Keratinocyte (primary cell): ENCODE results near the gene TNS1. TPM values are rescaled to one million over a fixed set of nuclear protein-coding genes. Genes with fewer than 3 reads are reported as not detected.

ENCODE experiments used
- DNase-seq: peaks from one replicate; pipeline ENCODE4 v3.0.0-alpha.2; 2011; ENCODE audit warnings: low read depth, missing footprints, low spot score
- FAIRE-seq: peaks from 2 replicates; lab custom pipeline; 2011; peaks lifted over from hg19 to GRCh38; lab: Jason Lieb, UNC
- H2AFZ ChIP-seq: 2 replicates; pipeline ENCODE4 v1.6.0; 2012; ENCODE audit warnings: low read length, control low read depth, inconsistent platforms; ENCODE audit not compliant: control insufficient read depth
- H3K27ac ChIP-seq: 2 replicates; pipeline ENCODE4 v1.5.1; 2011; ENCODE audit warnings: low read length; ENCODE audit not compliant: control insufficient read depth, insufficient read depth
- H3K27me3 ChIP-seq: 3 replicates; pipeline ENCODE4 v1.6.0; 2011; ENCODE audit warnings: low read length; ENCODE audit not compliant: control insufficient read depth, insufficient read depth; ENCODE audit errors: extremely low read depth
- H3K36me3 ChIP-seq, 2 experiments: 2 replicates in 1 of 2; 3 replicates in 1 of 2; pipeline ENCODE4 v1.5.1; 2011; ENCODE audit warnings: low read length in 2 of 2, mild to moderate bottlenecking in 1 of 2; ENCODE audit not compliant: control insufficient read depth in 2 of 2, insufficient read depth in 2 of 2; ENCODE audit errors: extremely low read depth in 1 of 2
- H3K4me1 ChIP-seq: 3 replicates; pipeline ENCODE4 v1.5.1; 2011; ENCODE audit warnings: low read length; ENCODE audit not compliant: control insufficient read depth, insufficient read depth; ENCODE audit errors: extremely low read depth
- H3K4me2 ChIP-seq: 3 replicates; pipeline ENCODE4 v1.6.0; 2011; ENCODE audit warnings: low read depth, low read length; ENCODE audit not compliant: control insufficient read depth, insufficient read depth; ENCODE audit errors: extremely low read depth
- H3K4me3 ChIP-seq, 3 experiments: fragments of 200-600 bp in 1 of 3; sonication (generic) in 1 of 3; 2 replicates in 2 of 3; 3 replicates in 1 of 3; pipeline ENCODE4 v1.5.1; 2011 to 2016; ENCODE audit warnings: low read length in 3 of 3, mild to moderate bottlenecking in 3 of 3, control low read depth in 2 of 3, inconsistent platforms in 1 of 3, low read depth in 1 of 3, mixed read lengths in 1 of 3, mixed run types in 1 of 3, moderate library complexity in 1 of 3; ENCODE audit not compliant: control insufficient read depth in 2 of 3, insufficient read depth in 2 of 3; ENCODE audit errors: extremely low read depth in 1 of 3
- H3K79me2 ChIP-seq: 2 replicates; pipeline ENCODE4 v1.6.0; 2012; ENCODE audit warnings: low read length; ENCODE audit not compliant: control insufficient read depth, insufficient read depth
- H3K9ac ChIP-seq: 3 replicates; pipeline ENCODE4 v1.6.0; 2011; ENCODE audit warnings: low read length; ENCODE audit not compliant: control insufficient read depth, insufficient read depth; ENCODE audit errors: extremely low read depth
- H3K9me1 ChIP-seq: 3 replicates; pipeline ENCODE4 v1.6.0; 2011; ENCODE audit warnings: low read length; ENCODE audit not compliant: control insufficient read depth, insufficient read depth; ENCODE audit errors: extremely low read depth
- H3K9me3 ChIP-seq: 2 replicates; pipeline ENCODE4 v1.5.1; 2012; ENCODE audit warnings: low read depth, low read length; ENCODE audit not compliant: control insufficient read depth
- H4K20me1 ChIP-seq: 3 replicates; pipeline ENCODE4 v1.6.0; 2011; ENCODE audit warnings: low read length; ENCODE audit not compliant: control insufficient read depth, insufficient read depth; ENCODE audit errors: extremely low read depth
- CTCF ChIP-seq, 3 experiments: IDR thresholded peaks in 1 of 3; conservative IDR thresholded peaks in 1 of 3; optimal IDR thresholded peaks in 1 of 3; 2 replicates in 2 of 3; 3 replicates in 1 of 3; pipeline versions ENCODE3 to v1.5.1; 2011; ENCODE audit warnings: low read length in 3 of 3, mild to moderate bottlenecking in 3 of 3, moderate library complexity in 2 of 3, control low read depth in 1 of 3, inconsistent platforms in 1 of 3; ENCODE audit not compliant: insufficient read depth in 2 of 3; ENCODE audit errors: extremely low read depth in 1 of 3
- EZH2 ChIP-seq: IDR thresholded peaks from one replicate; pipeline ENCODE4 v1.6.1; 2012; ENCODE audit warnings: inconsistent platforms, mild to moderate bottlenecking, low read length, moderate library complexity
- dilution Hi-C: fragments of 300-500 bp; cut with MboI; formaldehyde crosslinking; loops from one replicate; pipeline ENCODE4 v1.7.0; 2020; ENCODE audit warnings: low sequenced_read_pairs; ENCODE audit not compliant: extremely low pct_ligation_motif_present
- polyA plus RNA-seq, 5 experiments: library from polyadenylated mRNA; depleted of rRNA in 3 of 5; stranded (reverse) in 3 of 5; stranded (forward) in 1 of 5; unstranded in 1 of 5; fragments of >200 nt; gene quantifications; 1 replicate in 1 of 5; 2 replicates in 3 of 5; 3 replicates in 1 of 5; pipeline versions ENCODE4 v1.2.1 to v1.2.3, GENCODE V29; 2011 to 2012; ENCODE audit warnings: missing spikeins in 2 of 5, low read depth in 1 of 5, low replicate concordance in 1 of 5

TNS1 gene
- polyA plus RNA-seq, 1 donor (not counting 4 experiments of a cell fraction or from before 2014, with no cell fraction given), result 2.5 TPM

DNA sequence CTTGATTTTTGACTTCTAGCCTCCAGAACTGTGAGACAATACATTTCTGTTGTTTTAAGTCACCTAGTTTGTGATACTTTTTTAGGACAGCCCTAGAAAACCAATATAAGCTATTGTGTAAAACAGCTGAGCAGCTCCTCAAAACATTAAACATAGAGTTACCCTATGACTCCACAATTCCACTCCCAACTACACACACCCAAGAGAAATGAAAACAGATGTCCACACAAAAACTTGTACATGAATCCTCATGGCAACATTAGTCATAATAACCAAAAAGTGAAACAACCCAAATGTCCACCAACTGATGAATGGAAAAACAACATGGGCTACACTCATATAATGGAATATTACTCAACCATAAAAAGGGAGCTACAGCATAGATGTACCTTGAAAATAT is 32.6 kb downstream of the TNS1 start:
- DNase-seq (no peak), FAIRE-seq (no peak)
- Histone ChIP-seq H3K36me3 (no peaks in the 10 kb centered on the region), H3K4me3 (no peak overlapping the region), H3K9me1 (no peaks in the 10 kb centered on the region), H3K4me2 (no peak overlapping the region), H3K27ac (no peak overlapping the region), H4K20me1 (no peaks in the 10 kb centered on the region), H3K4me1 (no peaks in the 10 kb centered on the region), H3K79me2 (no peaks in the 10 kb centered on the region), H3K9ac (no peak overlapping the region), H3K27me3 (peaks cover 21% of the 10 kb centered on the region), H3K9me3 (no peaks in the 10 kb centered on the region), H2AFZ (no peak overlapping the region)
- dilution Hi-C loops, result no loop called here
- TF ChIP-seq EZH2 (no peak), CTCF (optimal IDR thresholded peaks at IDR 0.05 in 1 of 3, IDR thresholded peaks at IDR 0.05 in 1 of 3, conservative IDR thresholded peaks at IDR 0.05 in 1 of 3; ENCODE audit: extremely low read depth in 1 of 3, insufficient read depth in 2 of 3, low read length in 3 of 3) (no peak)

DNA sequence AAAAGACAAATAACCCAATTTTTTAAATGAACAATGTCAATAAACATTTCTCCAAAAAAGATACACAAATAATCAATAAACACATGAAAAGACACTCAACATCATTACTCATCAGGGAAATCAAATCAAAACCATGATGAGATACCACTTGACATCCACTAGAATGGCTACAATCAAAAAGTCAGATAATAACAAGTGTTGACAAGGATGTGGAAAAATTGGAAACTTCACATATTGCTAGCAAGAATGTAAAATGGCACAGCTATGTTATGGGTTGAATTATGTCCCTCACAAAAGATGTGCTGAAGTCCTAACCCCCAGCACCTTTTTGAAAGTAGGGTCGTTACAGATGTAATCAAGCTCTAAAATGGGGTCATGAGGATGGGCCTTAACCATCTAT is 33.2 kb downstream of the TNS1 start:
- Histone ChIP-seq H3K9me3 (no peaks in the 10 kb centered on the region), H3K27ac (no peak overlapping the region), H3K4me1 (peaks cover 2% of the 10 kb centered on the region), H3K9ac (no peak overlapping the region), H3K79me2 (no peaks in the 10 kb centered on the region), H2AFZ (no peak overlapping the region), H3K4me2 (no peak overlapping the region), H3K36me3 (no peaks in the 10 kb centered on the region), H4K20me1 (no peaks in the 10 kb centered on the region), H3K27me3 (peaks cover 18% of the 10 kb centered on the region), H3K4me3 (no peak overlapping the region), H3K9me1 (no peaks in the 10 kb centered on the region)
- DNase-seq (no peak), FAIRE-seq (no peak)
- TF ChIP-seq EZH2 (no peak), CTCF (optimal IDR thresholded peaks at IDR 0.05 in 1 of 3, IDR thresholded peaks at IDR 0.05 in 1 of 3, conservative IDR thresholded peaks at IDR 0.05 in 1 of 3; ENCODE audit: extremely low read depth in 1 of 3, insufficient read depth in 2 of 3, low read length in 3 of 3) (no peak)
- dilution Hi-C loops, result no loop called here
